Stimulated activated CD8-positive, alpha-beta memory T cell treated with anti-CD3 and anti-CD28 coated beads, Interleukin-15, amount 100 ng/mL, for 24 hours (primary cell): ENCODE results near the gene RHEB.

Source experiments
- DNase-seq: peaks from one replicate; pipeline ENCODE4 v3.0.0-alpha.2; 2020; ENCODE audit warnings: low read depth

The RHEB gene

GRCh38 chr7:151448261-151449252 is 71.1 kb downstream of the RHEB start:
- peak; percentile 51 for DNase-seq

- no peak for DNase-seq
These were observed 71.8 kb downstream of the RHEB start for GRCh38 chr7:151447901-151448260.

GRCh38 chr7:151447312-151447711 is 72.4 kb downstream of the RHEB start:
- DNase-seq, result no peak

GRCh38 chr7:151446412-151446811 is 73.3 kb downstream of the RHEB start:
- DNase-seq, result no peak

GRCh38 chr7:151444632-151445031 is 75.1 kb downstream of the RHEB start:
- DNase-seq, result no peak

GRCh38 chr7:151442776-151443496 is 76.8 kb downstream of the RHEB start:
- DNase-seq, result no peak

- DNase-seq, result no peak
These were observed 78.8 kb downstream of the RHEB start for GRCh38 chr7:151440799-151441445.

GRCh38 chr7:151439855-151440798 is 79.6 kb downstream of the RHEB start, which contains the start of gene CRYGN:
Gene CRYGN (minus strand): TSS chr7:151440141. CDS start chr7:151439917, 224 bp downstream.
- DNase-seq, result no peak

- no peak for DNase-seq
These were observed 80.7 kb downstream of the RHEB start for GRCh38 chr7:151438864-151439601.

- no peak for DNase-seq
These were observed 81.7 kb downstream of the RHEB start for GRCh38 chr7:151437866-151438516.

- no peak for DNase-seq
These were observed 82.5 kb downstream of the RHEB start for GRCh38 chr7:151437159-151437553.

- no peak for DNase-seq
These were observed 83.1 kb downstream of the RHEB start for GRCh38 chr7:151436446-151437158.

- no peak for DNase-seq
These were observed 83.7 kb downstream of the RHEB start for GRCh38 chr7:151435971-151436370.

GRCh38 chr7:151435103-151435916 is 84.4 kb downstream of the RHEB start:
- no peak for DNase-seq

- no peak for DNase-seq
These were observed 85.1 kb downstream of the RHEB start for GRCh38 chr7:151434549-151434948.

GRCh38 chr7:151433721-151434400 is 85.8 kb downstream of the RHEB start:
- DNase-seq, result no peak

- DNase-seq, result no peak
These were observed 86.8 kb downstream of the RHEB start for GRCh38 chr7:151432658-151433521.
